Astrocyte of the cerebellum (primary cell): ENCODE data around the gene MTG2.

Experiments
- DNase-seq: peaks from one replicate; pipeline ENCODE4 v3.0.0-alpha.2; 2011; ENCODE audit warnings: low read depth
- H3K4me3 ChIP-seq: 2 replicates; pipeline ENCODE4 v1.5.1; 2011; ENCODE audit warnings: mild to moderate bottlenecking, low read depth, low read length, moderate library complexity
- in situ Hi-C: cut with HindIII; loops from 2 replicates; pipeline ENCODE4 v1.10.0; 2017; ENCODE audit warnings: low sequenced_read_pairs
- TF ChIP-seq, protein P1 (sequence below): IDR thresholded peaks from 2 replicates; pipeline ENCODE4 v1.5.1; 2012; ENCODE audit warnings: low read length, low read depth, moderate library complexity, mild to moderate bottlenecking; ENCODE audit errors: missing control alignments

MTG2 gene

GRCh38 chr20:62217913-62218773 lies 35.3 kb downstream of the MTG2 start:
- H3K4me3 ChIP-seq = no peak overlapping the region
- TF ChIP-seq, protein P1, sequence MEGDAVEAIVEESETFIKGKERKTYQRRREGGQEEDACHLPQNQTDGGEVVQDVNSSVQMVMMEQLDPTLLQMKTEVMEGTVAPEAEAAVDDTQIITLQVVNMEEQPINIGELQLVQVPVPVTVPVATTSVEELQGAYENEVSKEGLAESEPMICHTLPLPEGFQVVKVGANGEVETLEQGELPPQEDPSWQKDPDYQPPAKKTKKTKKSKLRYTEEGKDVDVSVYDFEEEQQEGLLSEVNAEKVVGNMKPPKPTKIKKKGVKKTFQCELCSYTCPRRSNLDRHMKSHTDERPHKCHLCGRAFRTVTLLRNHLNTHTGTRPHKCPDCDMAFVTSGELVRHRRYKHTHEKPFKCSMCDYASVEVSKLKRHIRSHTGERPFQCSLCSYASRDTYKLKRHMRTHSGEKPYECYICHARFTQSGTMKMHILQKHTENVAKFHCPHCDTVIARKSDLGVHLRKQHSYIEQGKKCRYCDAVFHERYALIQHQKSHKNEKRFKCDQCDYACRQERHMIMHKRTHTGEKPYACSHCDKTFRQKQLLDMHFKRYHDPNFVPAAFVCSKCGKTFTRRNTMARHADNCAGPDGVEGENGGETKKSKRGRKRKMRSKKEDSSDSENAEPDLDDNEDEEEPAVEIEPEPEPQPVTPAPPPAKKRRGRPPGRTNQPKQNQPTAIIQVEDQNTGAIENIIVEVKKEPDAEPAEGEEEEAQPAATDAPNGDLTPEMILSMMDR = no peak
- DNase-seq = no peak
- in situ Hi-C loops = no loop called here

DNA sequence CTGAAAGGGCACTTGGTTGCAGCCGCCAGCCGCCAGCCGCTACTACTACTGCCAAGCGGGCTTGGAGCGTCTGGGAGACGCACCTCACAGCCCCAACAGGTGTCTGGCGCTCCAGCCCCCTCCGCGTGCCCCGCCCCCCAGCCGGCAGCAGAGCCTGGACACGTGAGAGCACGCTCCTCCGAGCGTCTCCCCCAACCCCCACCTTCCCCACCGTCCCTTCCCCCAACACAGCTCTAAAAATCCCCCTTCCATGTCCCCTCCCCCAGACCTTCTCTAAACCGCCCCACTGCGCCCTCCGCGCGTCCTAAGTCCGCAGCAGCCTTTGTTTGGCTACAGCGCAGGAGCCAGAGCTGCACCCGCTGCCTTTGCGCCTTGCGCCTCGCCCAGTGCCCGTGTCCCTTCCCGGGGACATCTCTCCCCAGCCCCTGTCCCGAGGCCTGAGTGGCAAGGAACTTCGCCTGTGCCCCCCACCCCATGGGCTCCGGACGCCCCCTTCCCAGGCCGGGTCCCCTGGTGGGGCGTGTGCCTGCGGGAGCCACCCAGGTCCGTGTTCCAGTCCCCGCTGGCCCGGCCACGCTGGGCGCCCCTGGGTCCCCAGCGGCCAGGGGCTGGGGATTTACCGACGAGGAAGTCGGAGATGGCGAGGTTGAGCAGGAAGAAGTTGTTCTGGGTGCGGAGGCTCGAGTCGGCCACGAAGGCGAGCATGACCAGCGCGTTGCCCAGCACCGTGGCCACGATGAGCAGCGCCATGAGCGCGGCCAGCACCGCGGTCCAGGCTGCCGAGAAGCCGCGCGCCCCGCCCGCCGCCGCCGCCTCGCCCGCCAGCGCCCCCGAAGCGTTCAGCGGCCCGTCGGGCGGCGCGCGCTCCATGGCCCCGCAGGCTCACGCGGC lies 36.5 kb downstream of the MTG2 start:
- in situ Hi-C loops = no loop called here
- TF ChIP-seq, protein P1 = no peak
- no peak overlapping the region for H3K4me3 ChIP-seq
- DNase-seq = no peak

- H3K4me3 ChIP-seq = peak within 1 kb of the TSS; percentile 5
- DNase-seq = no peak
- TF ChIP-seq, protein P1 = no peak
These were observed 37.3 kb downstream of the MTG2 start, which contains the start of gene HRH3 for GRCh38 chr20:62219992-62220665. TSS of gene HRH3 (minus strand) at chr20:62220278. CDS start at chr20:62219970, 308 bp downstream.

GRCh38 chr20:62220666-62221568 lies 38.1 kb downstream of the MTG2 start:
- no peak for DNase-seq
- in situ Hi-C loops = no loop called here
- TF ChIP-seq, protein P1 = no peak
- no peak overlapping the region for H3K4me3 ChIP-seq

More at GRCh38 chr20:62219992-62220665, 37.3 kb downstream of the MTG2 start, which contains the start of gene HRH3:
- in situ Hi-C loops = no loop called here

- TF ChIP-seq, protein P1 = no peak
- H3K4me3 ChIP-seq = no peak overlapping the region
- DNase-seq = no peak
- in situ Hi-C loops = no loop called here
These were observed 39.5 kb downstream of the MTG2 start for GRCh38 chr20:62222266-62222850.
